Coronary artery (tissue), 2 donors: ENCODE results near the gene SPATS2L.

Source experiments
- DNase-seq: peaks from one replicate; pipeline ENCODE4 v3.0.0-alpha.2; 2017; ENCODE audit warnings: low spot score
- H3K27ac ChIP-seq, 2 donors: fragments of 200-600 bp; sonication (generic); one replicate each; pipeline ENCODE4 v1.5.1; 2016 to 2019
- H3K4me3 ChIP-seq: fragments of 200-600 bp; sonication (generic); 2 replicates; pipeline ENCODE4 v1.5.1; 2016; ENCODE audit warnings: mild to moderate bottlenecking, moderate library complexity
- CTCF ChIP-seq: fragments of 200-600 bp; sonication (generic); IDR thresholded peaks from one replicate; pipeline ENCODE4 v1.5.1; 2019; ENCODE audit warnings: antibody characterized with exemption

The SPATS2L gene

GRCh38 chr2:200263279-200263678, 43.2 kb upstream of the SPATS2L start:
- DNase-seq: no peak
- H3K4me3 ChIP-seq: no peak overlapping the region
- no peak for TF ChIP-seq CTCF
- H3K27ac ChIP-seq: no peak overlapping the region

GRCh38 chr2:200264631-200265030, 41.9 kb upstream of the SPATS2L start:
- no peak for DNase-seq
- no peak for TF ChIP-seq CTCF
- no peak overlapping the region for H3K27ac ChIP-seq
- no peak overlapping the region for H3K4me3 ChIP-seq

- no peak for TF ChIP-seq CTCF
Observed at GRCh38 chr2:200266406-200266805, 40.1 kb upstream of the SPATS2L start.

GRCh38 chr2:200267350-200267749, 39.1 kb upstream of the SPATS2L start:
- no peak overlapping the region for H3K27ac ChIP-seq

More at GRCh38 chr2:200266406-200266805, 40.1 kb upstream of the SPATS2L start:
- no peak overlapping the region for H3K4me3 ChIP-seq
- no peak overlapping the region for H3K27ac ChIP-seq
- DNase-seq: no peak

GRCh38 chr2:200270732-200271131, 35.8 kb upstream of the SPATS2L start:
- Histone ChIP-seq H3K4me3 (no peak overlapping the region), H3K27ac (no peak overlapping the region)
- TF ChIP-seq CTCF: no peak
- DNase-seq: no peak

More at GRCh38 chr2:200267350-200267749, 39.1 kb upstream of the SPATS2L start:
- no peak for TF ChIP-seq CTCF
- no peak for DNase-seq
- no peak overlapping the region for H3K4me3 ChIP-seq

GRCh38 chr2:200272320-200272719, 34.2 kb upstream of the SPATS2L start:
- Histone ChIP-seq H3K4me3 (no peak overlapping the region), H3K27ac (no peak overlapping the region)
- DNase-seq: no peak
- no peak for TF ChIP-seq CTCF

GRCh38 chr2:200274116-200275075, 32.1 kb upstream of the SPATS2L start:
- Histone ChIP-seq H3K27ac (no peak overlapping the region), H3K4me3 (no peak overlapping the region)
- no peak for TF ChIP-seq CTCF
- no peak for DNase-seq
